ENCODE measurements around the gene GALM.
"Not testable (repeated sequence)": the region's sequence is repeated elsewhere in the genome, so short reads cannot be mapped to it uniquely, and the experiment has no call there.

GALM gene

GRCh38 chr2:38650012-38650411, 15.9 kb upstream of the GALM start:
- DNase-seq, result no peak

GRCh38 chr2:38650717-38651116, 15.2 kb upstream of the GALM start:
- no peak for DNase-seq

DNA sequence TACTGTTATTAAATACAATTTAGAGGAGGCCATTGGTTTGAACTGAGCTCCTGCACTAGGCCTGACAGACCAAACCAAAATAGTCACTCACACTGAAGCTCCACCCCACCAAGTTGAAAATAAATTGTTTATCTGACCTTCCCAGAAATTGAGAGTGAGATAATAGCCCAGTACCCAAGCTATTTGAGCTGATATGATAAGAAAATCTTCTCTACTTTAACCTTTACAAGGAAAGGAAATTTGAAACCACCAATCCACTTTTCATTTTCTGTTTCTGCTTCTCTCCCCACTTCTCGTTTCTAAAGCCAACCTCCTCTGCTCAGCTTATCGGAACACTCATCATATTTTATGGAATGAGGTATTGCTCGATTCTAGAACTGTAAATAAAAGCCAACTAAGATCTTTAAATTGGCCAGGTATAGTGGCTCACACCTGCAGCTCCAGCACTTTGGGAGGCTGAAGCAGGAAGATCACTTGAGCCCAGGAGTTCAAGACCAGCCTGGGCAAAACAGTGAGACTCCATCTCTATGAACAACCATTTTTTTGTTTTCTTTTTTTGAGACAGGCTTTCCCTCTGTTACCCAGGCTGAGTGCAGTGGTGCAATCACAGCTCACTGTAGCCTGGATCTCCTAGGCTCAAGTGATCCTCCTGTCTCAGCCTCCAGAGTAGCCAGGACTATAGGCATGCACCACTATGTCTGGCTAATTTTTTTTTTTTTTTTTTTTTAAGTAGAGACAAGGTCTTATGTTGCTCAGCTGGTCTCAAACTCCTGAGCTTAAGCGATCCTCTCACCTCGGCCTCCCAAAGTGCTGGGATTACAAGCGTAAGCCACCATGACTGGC, 13.3 kb upstream of the GALM start:
- no peak for DNase-seq

DNA sequence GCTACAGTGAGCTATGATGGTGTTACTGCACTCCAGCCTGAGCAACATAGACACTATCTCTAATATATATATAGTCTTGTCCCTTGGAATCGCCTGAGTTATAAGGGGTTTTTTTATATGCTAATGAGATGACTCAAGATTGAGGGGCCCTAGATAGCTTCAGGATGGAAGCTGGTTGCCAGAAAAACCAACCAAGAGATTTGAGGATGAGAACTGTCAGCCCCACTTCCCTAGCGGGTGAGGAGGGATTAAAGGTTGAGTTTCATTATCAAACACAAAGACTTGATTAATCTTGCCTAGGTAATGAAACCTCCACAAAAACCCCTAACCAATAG, 12.6 kb upstream of the GALM start:
- DNase-seq, result no peak

GRCh38 chr2:38653715-38654527, 12.0 kb upstream of the GALM start:
- DNase-seq, result peak; percentile 87

GRCh38 chr2:38654528-38655381, 11.2 kb upstream of the GALM start:
- no peak for DNase-seq

DNA sequence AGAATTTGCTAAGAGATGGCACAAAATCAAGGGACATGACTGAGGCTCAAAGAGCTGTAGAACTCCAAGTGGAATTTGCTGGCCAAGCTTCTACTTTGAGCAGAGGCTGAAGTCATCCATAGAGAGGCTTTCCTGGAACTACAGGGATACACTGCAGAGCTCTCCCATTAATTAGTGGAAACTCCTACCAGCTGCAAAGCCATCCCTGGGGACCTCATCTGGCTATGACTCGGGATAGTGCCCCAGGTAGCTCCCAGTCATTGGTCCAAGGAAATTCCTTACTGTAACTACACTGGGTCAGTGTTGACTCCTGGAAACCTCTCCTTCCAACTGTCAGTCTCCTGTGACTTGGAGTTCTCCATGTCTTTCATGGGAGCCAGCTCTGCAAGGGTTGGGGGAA, 10.5 kb upstream of the GALM start:
- DNase-seq, result no peak

- DNase-seq, result no peak
These were observed 8.9 kb upstream of the GALM start for GRCh38 chr2:38656866-38657480.

DNA sequence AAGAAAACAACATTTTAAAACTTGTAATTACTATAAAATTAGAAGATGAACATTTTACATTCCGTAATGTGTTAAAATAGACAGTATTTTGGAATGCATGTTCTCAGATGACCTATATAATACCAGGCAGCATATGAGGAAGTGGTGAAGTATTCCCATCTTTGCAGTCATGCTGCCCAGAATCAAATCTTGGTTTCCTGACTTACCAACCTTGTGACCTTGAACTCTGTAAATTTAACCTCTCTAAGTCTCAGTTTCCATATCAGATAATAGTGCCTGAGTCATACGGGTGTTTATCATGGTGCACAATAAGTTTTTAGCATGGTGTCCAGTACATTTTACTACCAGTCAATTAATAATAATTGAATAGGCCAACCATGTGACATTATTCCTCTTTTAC, 7.3 kb upstream of the GALM start:
- DNase-seq, result no peak

DNA sequence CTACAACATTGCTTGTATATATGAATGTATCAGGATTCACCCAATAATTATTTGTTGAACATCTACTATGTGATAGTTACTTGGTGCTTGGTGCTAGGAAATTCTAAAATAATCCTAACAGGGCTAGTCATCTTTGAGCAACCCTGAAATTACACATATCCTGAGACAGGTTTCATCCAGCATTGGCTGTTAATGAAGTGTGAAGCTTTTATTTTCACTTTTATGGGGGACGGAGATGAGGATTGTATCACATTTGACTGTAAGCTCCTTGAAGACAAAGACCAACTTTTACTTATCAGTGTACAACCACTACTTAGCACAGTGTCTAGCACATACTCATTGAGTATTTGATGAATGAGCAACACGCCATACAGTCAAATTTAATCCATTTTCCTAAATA, 6.8 kb upstream of the GALM start:
- no peak for DNase-seq

- DNase-seq, result no peak
These were observed 5.6 kb upstream of the GALM start for GRCh38 chr2:38660282-38660681.

DNA sequence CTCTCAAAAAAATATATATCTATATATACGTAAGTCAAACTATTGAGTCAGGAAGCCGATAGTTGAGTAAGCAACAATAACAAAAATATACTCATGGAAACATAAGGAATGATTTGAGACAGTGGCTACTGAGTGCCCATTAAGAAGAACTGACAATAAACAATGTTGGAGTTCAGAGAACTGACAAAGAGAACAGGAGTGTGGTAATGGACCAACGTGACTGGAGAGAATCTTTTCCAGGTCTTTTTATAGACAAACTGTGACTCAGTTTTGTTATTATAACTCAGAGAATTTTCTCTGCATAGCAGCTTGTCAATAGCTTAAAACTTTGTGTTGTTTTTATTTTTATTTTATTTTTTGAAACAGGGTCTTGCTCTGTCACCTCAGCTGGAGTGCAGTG, 4.6 kb upstream of the GALM start:
- DNase-seq, result no peak

DNA sequence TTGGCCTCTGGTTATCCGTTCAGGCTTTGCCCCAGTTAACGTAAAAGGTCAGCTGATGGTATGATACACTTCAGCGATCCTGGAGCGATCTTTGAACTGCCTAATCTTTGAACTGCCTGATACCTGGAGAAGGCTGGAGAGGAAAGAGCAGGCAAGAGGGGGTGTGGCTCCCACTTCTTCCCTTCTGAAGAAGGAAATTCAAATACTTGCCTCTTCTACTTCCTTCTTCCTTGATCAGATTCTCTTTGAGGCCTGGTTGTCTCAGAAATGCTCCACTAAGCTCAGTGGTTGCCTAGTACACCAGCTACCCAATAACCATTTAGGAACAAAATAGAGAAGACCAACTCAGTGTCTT, 619 bp downstream of the GALM start:
- no peak for DNase-seq

- DNase-seq, result no peak
These were observed 2.2 kb downstream of the GALM start for GRCh38 chr2:38668092-38668491.

DNA sequence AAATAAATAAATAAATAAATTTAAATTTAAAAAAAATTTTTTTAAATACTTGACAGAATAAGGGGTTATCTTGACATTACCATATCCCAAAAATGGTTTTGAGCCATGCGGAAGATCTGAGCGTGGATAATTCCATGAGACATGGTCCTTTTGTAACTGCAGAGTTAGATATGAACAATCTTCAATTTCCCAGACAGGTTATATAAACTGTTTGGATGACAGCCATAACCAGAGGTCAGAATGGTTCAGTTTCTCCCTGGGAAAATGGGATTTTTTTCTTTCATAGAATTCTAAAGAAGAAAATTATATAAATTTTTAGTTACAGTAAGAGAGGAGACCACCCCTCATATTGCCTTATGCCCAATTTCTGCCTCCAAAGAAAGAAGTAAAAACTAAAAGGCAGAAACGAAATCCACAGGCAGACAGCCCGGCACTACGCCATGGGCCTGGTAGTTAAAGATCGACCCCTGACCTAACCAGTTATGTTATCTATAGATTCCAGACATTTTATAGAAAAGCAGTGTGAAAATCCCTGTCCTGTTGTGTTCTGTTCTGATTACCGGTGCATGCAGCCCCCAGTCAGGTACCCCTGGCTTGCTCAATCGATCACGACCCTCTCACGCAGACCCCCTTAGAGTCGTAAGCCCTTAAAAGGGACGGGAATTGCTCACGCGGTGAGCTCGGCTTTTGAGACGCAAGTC, 3.0 kb downstream of the GALM start:
- DNase-seq, result no peak

DNA sequence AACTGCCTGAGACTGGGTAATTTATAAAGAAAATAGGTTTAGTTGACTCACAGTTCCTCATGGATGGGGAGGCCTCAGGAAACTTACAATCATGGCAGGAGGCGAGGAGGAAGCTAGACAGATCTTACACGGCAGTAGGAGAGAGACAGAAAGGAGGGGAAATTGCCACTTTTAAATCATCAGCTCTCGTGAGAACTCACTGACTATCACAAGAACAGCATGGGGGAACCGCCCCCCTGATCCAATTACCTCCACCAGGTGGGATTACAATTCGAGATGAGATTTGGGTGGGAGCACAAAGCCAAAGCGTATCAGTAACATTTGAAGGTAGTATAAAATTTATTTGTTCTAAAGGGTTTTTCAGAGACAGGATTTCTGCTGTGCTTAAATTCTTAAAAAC, 5.4 kb downstream of the GALM start:
- DNase-seq, result no peak

- no peak for DNase-seq
These were observed 6.0 kb downstream of the GALM start for GRCh38 chr2:38671946-38672345.

DNA sequence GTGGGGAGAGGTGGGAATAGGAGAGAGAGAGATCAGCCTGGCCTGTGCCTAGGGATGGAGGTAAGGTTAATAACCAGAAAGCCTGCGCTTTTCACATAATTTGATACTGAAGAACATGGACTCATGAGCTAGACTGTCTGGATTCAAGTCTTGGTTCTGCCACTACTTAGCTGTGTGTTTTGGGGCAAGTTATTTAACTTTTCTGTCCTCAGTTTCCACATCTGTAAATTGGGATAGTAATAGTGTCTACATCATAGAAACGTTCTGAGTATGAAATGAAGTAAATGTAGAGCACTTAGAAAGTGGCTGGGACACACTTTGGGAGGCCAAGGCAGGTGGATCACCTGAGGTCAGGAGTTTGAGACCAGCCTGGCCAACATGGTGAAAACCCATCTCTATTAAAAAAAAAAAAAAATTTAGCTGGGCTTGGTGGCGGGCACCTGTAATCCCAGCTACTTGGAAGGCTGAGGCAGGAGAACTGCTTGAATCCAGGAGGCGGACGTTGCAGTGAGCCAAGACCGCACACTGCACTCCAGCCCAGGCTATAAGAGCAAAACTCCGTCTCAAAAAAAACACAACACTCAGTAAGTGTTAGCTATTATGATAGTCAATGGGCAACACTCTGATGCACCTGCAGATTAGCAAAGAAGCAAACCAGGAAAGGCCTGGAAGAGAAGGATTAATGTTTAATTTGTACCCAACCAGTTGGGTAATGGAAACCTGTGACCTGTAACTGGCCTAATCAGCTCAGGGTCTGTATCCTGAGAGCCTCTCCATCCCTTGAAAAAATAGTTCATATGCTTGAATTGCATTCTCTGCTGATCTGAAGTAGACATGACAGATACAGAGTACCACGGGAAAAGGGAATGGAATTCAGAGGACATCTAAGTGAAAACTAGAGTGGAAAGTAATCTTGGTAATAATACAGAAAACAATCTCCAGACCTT, 6.8 kb downstream of the GALM start:
- no peak for DNase-seq

DNA sequence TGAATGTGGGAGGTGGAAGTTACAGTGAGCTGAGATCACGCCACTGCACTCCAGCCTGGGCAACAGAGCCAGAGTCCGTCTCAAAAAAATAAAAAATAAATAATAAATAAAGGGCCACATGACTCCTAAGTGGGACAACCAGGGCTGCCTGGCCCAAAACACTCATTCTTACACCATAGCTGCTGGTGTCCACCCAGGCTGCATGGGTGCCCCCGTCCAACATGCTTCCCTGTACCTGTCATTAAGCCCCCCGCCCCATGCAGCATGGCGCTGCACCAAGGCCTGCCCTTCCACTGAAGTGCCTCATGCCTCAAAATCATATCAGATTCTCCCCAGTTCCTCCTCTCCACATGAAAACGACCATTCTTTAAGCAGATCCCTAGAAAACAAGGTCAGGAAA, 10.8 kb downstream of the GALM start:
- DNase-seq, result no peak

DNA sequence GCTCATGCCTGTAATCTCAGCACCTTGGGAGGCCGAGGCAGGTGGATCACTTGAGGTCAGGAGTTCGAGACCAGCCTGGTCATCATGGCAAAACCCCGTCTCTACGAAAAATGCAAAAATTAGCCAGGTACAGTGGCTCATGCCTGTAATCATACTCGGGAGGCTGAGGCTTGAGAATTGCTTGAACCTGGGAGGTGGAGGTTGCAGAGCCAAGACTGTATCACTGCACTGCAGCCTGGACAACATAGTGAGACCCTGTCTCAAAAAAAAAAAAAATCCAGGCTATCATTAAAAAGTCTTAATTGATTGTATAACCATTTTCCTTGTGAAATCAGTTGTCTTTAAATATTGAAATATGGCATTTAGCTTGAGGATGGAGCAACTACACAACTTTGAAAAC, 15.0 kb downstream of the GALM start:
- DNase-seq, result not testable (repeated sequence)

GRCh38 chr2:38682008-38682575, 16.2 kb downstream of the GALM start:
- DNase-seq, result peak; percentile 81
